ENCODE results near the gene SIN3A. TPM values are rescaled to one million over a fixed set of nuclear protein-coding genes. Genes with fewer than 3 reads are reported as not detected.
"Not testable (repeated sequence)": the region's sequence is repeated elsewhere in the genome, so short reads cannot be mapped to it uniquely, and the experiment has no call there.

SIN3A gene
- total RNA-seq, 3 donors from 2014 or later: 52.6 to 75.3 (median 60.6) TPM

DNA sequence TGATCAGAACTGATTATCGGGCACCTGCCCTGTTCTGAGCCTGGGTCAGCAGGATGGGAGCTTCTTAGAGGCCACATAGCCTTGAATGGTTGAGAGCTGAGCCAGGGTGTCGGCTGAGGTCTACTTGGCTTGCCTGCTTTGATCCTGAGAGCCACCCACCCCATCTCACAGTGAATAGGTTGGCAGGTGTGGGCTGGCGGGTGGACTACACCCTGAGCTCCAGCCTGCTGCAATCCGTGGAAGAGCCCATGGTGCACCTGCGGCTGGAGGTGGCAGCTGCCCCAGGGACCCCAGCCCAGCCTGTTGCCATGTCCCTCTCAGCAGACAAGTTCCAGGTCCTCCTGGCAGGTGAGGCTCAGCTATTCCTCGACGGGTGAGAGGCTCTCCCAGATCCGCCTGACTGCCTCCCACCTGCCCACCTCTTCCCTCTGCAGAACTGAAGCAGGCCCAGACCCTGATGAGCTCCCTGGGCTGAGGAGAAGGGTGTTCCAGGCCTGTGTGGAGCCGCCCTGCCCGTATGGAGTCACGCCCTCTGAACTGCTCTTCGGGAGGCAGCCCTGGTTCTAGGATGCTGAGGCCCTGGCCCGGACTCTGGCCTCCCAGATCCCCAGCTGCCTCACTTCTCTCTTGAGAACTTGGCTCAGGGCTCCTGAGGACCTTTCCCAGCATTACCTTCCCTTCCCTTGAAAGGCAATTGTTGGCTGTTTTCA lies 111.8 kb downstream of the SIN3A start:
- Histone ChIP-seq H3K4me3 (no peak overlapping the region), H3K36me3 (ENCODE audit: low read depth) (no peaks in the 10 kb centered on the region), H3K9me3 (no peaks in the 10 kb centered on the region), H3K4me1 (ENCODE audit: low read depth) (peaks cover 12% of the 10 kb centered on the region)
- ATAC-seq: no peak
- intact Hi-C loops (cut with DNase I, micrococcal nuclease): no loop called here
- DNase-seq: no peak
- TF ChIP-seq, protein P1, sequence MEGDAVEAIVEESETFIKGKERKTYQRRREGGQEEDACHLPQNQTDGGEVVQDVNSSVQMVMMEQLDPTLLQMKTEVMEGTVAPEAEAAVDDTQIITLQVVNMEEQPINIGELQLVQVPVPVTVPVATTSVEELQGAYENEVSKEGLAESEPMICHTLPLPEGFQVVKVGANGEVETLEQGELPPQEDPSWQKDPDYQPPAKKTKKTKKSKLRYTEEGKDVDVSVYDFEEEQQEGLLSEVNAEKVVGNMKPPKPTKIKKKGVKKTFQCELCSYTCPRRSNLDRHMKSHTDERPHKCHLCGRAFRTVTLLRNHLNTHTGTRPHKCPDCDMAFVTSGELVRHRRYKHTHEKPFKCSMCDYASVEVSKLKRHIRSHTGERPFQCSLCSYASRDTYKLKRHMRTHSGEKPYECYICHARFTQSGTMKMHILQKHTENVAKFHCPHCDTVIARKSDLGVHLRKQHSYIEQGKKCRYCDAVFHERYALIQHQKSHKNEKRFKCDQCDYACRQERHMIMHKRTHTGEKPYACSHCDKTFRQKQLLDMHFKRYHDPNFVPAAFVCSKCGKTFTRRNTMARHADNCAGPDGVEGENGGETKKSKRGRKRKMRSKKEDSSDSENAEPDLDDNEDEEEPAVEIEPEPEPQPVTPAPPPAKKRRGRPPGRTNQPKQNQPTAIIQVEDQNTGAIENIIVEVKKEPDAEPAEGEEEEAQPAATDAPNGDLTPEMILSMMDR (IDR thresholded peaks at IDR 0.05): no peak

DNA sequence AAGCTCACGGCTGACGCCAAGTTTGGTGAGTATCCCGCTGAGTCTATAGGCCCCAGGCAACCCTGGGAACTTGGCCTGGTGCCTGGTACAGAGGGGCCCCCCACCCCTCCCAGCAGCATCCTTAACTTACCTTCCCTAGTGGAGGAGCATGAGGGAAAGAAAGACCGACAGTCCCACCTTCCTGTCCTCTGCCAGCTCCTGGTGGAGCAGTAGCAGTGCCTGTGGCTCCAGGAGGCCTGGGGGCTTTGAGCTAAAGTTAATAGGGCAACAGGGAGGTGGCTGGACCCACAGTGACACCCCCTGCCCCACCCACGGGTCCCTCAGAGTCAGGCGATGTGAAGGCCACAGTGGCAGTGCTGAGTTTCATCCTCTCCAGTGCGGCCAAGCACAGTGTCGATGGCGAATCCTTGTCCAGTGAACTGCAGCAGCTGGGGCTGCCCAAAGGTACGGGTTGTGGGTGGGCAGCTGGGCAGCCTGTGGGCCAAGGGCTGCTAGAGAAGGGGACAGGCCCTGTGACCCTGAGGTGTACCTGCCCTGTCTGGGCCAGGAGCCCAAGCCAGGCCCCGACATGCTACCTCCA lies 112.7 kb downstream of the SIN3A start:
- DNase-seq (no peak), ATAC-seq (no peak)
- TF ChIP-seq, protein P1 (IDR thresholded peaks at IDR 0.05): no peak
- no peaks in the 10 kb centered on the region for H3K9me3 ChIP-seq
- intact Hi-C loops (cut with DNase I, micrococcal nuclease): no loop called here
- no peaks in the 10 kb centered on the region for H3K36me3 ChIP-seq (ENCODE audit: low read depth)
- peaks cover 12% of the 10 kb centered on the region for H3K4me1 ChIP-seq (ENCODE audit: low read depth)
- H3K4me3 ChIP-seq: no peak overlapping the region

DNA sequence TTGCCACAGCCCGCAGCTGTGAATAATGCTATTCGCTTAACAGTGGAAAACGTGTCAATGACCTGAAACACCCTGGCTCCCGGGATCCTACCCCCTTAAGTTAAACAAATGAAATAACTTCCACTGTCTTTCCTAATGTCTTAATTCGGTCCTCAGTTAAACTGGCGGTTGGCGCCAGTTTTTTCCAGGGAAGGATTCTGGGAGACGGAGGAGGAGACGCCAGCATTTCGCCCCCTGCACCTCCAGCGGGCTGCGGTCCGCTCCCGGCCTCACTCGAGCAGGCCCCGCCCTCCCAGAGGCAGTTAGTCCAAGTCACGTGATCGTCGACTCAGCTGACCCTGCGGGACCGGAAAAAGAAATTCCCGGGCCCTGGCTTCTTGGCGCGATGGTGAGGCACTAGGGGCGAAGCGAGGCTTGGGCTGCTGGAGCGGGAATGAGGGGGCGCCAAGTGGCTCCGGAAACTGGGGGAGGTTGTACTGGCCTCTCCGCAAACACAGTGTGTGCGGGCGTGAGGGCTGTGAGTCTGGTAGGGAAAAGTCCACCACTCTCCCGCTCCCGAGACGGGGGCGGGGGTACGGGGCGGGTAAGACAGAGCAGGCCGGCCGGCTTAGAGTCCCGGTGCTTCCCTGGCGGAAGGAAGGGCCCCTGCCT lies 115.7 kb downstream of the SIN3A start, which contains the start of gene COMMD4:
TSS of gene COMMD4 (plus strand) at position 359 of the 651 bp plus-strand sequence. CDS start at position 386, 27 bp downstream.
- intact Hi-C loops (cut with DNase I, micrococcal nuclease): no loop called here

DNA sequence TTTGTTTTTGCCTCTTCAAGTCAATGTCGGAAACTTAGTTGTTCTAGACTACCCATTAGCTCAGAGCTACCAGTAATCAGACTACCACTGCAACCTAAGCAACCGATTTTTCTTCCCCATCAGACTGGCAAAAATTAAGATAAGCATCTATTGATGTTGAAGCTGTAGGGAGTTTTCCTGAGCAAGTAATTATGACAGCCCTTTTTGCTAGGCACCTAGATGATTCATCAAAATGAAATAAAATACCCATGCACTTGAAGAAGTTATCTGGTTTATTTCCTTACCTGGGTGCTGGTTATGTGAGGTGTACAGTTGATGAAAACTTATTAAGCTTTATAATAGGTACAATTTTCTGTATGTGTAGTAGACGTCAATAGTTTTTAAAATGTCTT lies 116.2 kb downstream of the SIN3A start:
- H3K4me3 ChIP-seq: peak overlapping the region; percentile 59
- TF ChIP-seq, protein P1 (IDR thresholded peaks at IDR 0.05): no peak
- intact Hi-C loops (cut with DNase I, micrococcal nuclease): no loop called here
- no peaks in the 10 kb centered on the region for H3K9me3 ChIP-seq
- peaks cover 12% of the 10 kb centered on the region for H3K4me1 ChIP-seq (ENCODE audit: low read depth)
- DNase-seq: no peak
- H3K36me3 ChIP-seq (ENCODE audit: low read depth): no peaks in the 10 kb centered on the region
- ATAC-seq: no peak

More for the DNA sequence above, 115.7 kb downstream of the SIN3A start, which contains the start of gene COMMD4:
- Histone ChIP-seq H3K9me3 (no peaks in the 10 kb centered on the region), H3K4me3 (peak within 1 kb of the TSS; percentile 59), H3K4me1 (ENCODE audit: low read depth) (peaks cover 12% of the 10 kb centered on the region), H3K36me3 (ENCODE audit: low read depth) (no peaks in the 10 kb centered on the region)
- ATAC-seq: peak; percentile 98
- TF ChIP-seq, protein P1 (IDR thresholded peaks at IDR 0.05): no peak
- DNase-seq: peak; percentile 95 to 99 (median 95)

DNA sequence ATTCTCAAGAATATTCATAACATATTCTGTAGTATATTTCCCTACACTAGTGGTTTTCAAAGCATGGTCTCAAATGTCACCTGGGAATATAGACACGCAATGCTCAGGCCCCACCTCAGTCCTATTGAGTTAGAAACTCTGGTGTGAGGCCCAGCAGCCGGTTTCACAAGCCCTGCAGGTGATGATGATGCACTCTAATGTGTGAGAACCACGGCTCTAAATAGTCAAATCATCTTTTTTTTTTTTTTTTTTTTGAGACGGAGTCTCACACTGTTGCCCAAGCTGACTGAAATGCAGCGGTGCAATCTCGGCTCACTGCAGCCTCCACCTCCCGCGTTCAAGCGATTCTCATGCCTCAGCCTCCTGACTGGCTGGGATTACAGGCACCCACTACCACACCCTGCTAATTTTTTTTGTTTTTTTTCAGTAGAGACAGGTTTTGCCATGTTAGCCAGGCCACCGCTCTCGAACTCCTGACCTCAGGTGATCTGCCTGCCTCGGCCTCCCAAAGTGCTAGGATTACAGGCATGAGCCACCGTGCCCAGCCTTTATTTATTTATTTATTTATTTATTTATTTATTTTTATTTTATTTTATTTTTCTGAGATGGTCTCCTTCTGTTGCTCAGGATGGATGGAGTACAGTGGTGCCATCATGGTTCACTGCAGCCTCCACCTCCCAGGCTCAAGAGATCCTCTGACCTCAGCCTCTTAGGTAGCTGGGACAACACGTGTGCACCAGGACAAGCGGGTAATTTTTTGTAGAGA lies 117.7 kb downstream of the SIN3A start:
- intact Hi-C loops (cut with DNase I, micrococcal nuclease); DNase-seq; H3K4me3 ChIP-seq; H3K9me3 ChIP-seq; H3K36me3 ChIP-seq (ENCODE audit: low read depth); ATAC-seq: not testable (repeated sequence)
- H3K4me1 ChIP-seq (ENCODE audit: low read depth): peaks cover 12% of the 10 kb centered on the region

DNA sequence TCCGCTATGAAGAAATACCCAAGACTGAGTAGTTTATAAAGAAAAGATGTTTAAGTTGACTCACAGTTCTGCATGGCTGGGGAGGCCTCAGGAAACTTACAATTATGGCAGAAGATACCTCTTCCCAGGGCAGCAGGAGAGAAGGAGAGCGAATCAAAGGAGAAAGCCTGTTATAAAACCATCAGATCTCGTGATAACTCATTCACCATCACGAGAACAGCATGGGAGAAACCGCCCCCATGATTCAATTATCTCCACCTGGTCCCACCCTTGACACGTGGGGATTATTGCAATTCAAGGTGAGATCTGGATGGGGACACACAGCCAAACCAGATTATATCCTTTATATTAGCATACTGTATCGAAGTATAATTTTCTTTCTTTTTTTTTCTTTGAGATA lies 119.4 kb downstream of the SIN3A start:
- ATAC-seq; DNase-seq; intact Hi-C loops (cut with DNase I, micrococcal nuclease): not testable (repeated sequence)

More for the DNA sequence above, 119.4 kb downstream of the SIN3A start:
- not testable (repeated sequence) for H3K9me3 ChIP-seq; H3K4me3 ChIP-seq; H3K36me3 ChIP-seq (ENCODE audit: low read depth)
- peaks cover 12% of the 10 kb centered on the region for H3K4me1 ChIP-seq (ENCODE audit: low read depth)
